Stimulated activated CD8-positive, alpha-beta memory T cell treated with anti-CD3 and anti-CD28 coated beads, Interleukin-7, amount 100 ng/mL, for 24 hours (primary cell): ENCODE data around the gene MFNG.

Experiments
- DNase-seq: peaks from one replicate; pipeline ENCODE4 v3.0.0-alpha.2; 2020; ENCODE audit warnings: low read depth

Gene MFNG

GRCh38 chr22:37511395-37512104 lies 25.4 kb upstream of the MFNG start:
- DNase-seq = no peak

GRCh38 chr22:37510091-37510490 lies 23.9 kb upstream of the MFNG start:
- DNase-seq = no peak

GRCh38 chr22:37509059-37509860 lies 23.1 kb upstream of the MFNG start:
- DNase-seq = no peak

- no peak for DNase-seq
Observed at GRCh38 chr22:37508431-37508992, 22.3 kb upstream of the MFNG start.

GRCh38 chr22:37507731-37508130 lies 21.5 kb upstream of the MFNG start:
- no peak for DNase-seq

- no peak for DNase-seq
Observed at GRCh38 chr22:37505989-37506388, 19.8 kb upstream of the MFNG start.

- no peak for DNase-seq
Observed at GRCh38 chr22:37505565-37505964, 19.4 kb upstream of the MFNG start.

GRCh38 chr22:37504964-37505363 lies 18.8 kb upstream of the MFNG start:
- DNase-seq = no peak

GRCh38 chr22:37503850-37504249 lies 17.7 kb upstream of the MFNG start:
- no peak for DNase-seq

GRCh38 chr22:37503183-37503683 lies 17.0 kb upstream of the MFNG start:
- DNase-seq = no peak

GRCh38 chr22:37502342-37503182 lies 16.4 kb upstream of the MFNG start:
- no peak for DNase-seq

GRCh38 chr22:37501610-37502341 lies 15.6 kb upstream of the MFNG start:
- DNase-seq = no peak

GRCh38 chr22:37500745-37501609 lies 14.8 kb upstream of the MFNG start:
- DNase-seq = no peak

- DNase-seq = no peak
Observed at GRCh38 chr22:37499789-37500540, 13.8 kb upstream of the MFNG start.

- no peak for DNase-seq
Observed at GRCh38 chr22:37499027-37499707, 13.0 kb upstream of the MFNG start.

- peak; percentile 37 for DNase-seq
Observed at GRCh38 chr22:37498289-37498909, 12.2 kb upstream of the MFNG start.

- no peak for DNase-seq
Observed at GRCh38 chr22:37497062-37497599, 10.9 kb upstream of the MFNG start.

- no peak for DNase-seq
Observed at GRCh38 chr22:37496651-37497050, 10.5 kb upstream of the MFNG start.
